Measurements from ENCODE around the gene VARS1. TPM values are rescaled to one million over a fixed set of nuclear protein-coding genes. Genes with fewer than 3 reads are reported as not detected.

VARS1 gene
- 40.1 and 59.8 TPM in 2 replicates for total RNA-seq

GRCh38 chr6:31795616-31796298, at the start of gene VARS1:
Gene VARS1, minus strand, starts transcription at chr6:31795752. Its CDS starts 535 bp downstream, at chr6:31795217.

GRCh38 chr6:31827286-31828079, 31.9 kb upstream of the VARS1 start, which contains the start of gene HSPA1B:
Gene HSPA1B, plus strand, starts transcription at chr6:31827738. Its CDS starts 213 bp downstream, at chr6:31827951.

DNA sequence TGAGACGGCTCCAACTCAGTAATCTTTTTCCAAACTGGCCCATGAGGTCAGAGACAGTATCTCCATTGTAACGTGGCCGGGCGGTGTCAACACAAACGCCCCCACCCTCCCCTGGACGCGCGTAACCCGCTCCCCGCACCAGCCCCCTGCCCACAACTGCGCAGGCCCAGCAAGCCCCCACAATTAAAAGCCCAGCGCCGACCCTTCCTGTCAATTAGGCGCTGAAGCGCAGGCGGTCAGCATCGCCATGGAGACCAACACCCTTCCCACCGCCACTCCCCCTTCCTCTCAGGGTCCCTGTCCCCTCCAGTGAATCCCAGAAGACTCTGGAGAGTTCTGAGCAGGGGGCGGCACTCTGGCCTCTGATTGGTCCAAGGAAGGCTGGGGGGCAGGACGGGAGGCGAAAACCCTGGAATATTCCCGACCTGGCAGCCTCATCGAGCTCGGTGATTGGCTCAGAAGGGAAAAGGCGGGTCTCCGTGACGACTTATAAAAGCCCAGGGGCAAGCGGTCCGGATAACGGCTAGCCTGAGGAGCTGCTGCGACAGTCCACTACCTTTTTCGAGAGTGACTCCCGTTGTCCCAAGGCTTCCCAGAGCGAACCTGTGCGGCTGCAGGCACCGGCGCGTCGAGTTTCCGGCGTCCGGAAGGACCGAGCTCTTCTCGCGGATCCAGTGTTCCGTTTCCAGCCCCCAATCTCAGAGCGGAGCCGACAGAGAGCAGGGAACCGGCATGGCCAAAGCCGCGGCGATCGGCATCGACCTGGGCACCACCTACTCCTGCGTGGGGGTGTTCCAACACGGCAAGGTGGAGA, 19.7 kb upstream of the VARS1 start, which contains the start of the genes HSPA1A and HSPA1L:
TSS of gene HSPA1A (plus strand) at position 519 of the 814 bp plus-strand sequence. CDS start at position 733, 214 bp downstream.
TSS of gene HSPA1L (minus strand) at position 259 of the 814 bp plus-strand sequence. CDS start 3,311 bp downstream, outside the sequence.

DNA sequence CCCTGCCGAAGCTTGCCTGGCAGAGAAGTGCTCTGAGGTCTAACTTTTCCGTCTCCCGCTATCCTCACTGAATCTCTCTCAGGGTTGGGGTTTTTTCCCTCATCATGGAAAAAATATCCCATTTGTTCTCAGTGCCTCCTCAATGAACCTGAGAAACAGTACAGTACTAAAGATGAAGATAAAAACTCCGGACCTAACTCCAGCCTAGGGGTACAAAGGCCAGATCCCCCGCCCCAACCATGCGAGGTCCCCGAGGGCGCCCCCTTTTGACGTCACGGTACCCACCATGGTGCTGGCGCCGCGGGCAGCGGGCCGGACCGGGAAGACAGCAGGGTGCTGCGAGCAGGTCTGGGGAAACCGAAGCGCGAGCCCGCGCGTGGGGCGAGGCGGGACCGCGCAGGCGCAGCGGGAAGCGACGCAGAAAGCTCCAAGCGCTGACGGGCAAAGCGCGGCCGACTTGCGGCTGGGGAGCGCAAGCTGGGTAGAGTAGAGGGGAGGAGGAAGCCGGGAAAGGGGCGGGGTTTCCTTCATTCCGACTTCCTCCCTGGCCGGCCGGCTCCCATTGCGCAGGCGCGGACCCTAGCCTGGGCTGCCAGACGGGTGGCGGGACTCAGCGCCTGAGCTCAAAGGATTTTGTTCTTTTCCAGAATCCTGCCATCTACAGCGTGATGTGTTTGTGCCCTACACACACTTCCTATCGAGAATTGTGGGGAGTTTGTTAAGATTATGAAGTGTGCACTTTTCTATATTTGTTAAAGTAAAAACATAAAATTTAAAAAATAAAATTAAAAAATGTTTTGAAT, 11.1 kb upstream of the VARS1 start, which contains the start of gene LSM2:
TSS of gene LSM2 (minus strand) at position 497 of the 803 bp plus-strand sequence. CDS start at position 288, 209 bp downstream.

GRCh38 chr6:31776989-31777666, 18.4 kb downstream of the VARS1 start, which contains the start of gene VWA7:
Gene VWA7, minus strand, starts transcription at chr6:31777328. Its CDS starts 549 bp downstream, at chr6:31776779.

GRCh38 chr6:31762356-31762755, 33.2 kb downstream of the VARS1 start, which contains the start of gene SAPCD1:
Gene SAPCD1, plus strand, starts transcription at chr6:31762656. Its CDS starts 399 bp downstream, at chr6:31763055.

Other genes starting within 250 kb of the VARS1 start
- gene ATP6V1G2, start 249.1 kb downstream of the VARS1 start, total RNA-seq: 1.3 TPM in 2 replicates
- 16.5 and 24.9 TPM in 2 replicates for gene NFKBIL1, start 248.1 kb downstream of the VARS1 start, total RNA-seq
- gene LTA, start 223.5 kb downstream of the VARS1 start, total RNA-seq: not detected in 2 replicates
- gene TNF, start 220.2 kb downstream of the VARS1 start, total RNA-seq: 0.16 and 0.54 TPM in 2 replicates
- not detected in 2 replicates for gene LTB, start 213.3 kb downstream of the VARS1 start, total RNA-seq
- 1.8 TPM in 1 of 2 replicates, not detected in the other for gene LST1, start 209.5 kb downstream of the VARS1 start, total RNA-seq
- gene NCR3, start 202.7 kb downstream of the VARS1 start, total RNA-seq: not detected in 2 replicates
- gene AIF1, start 180.5 kb downstream of the VARS1 start, total RNA-seq: not detected in 2 replicates
- 59.4 and 74.7 TPM in 2 replicates for gene PRRC2A, start 175.0 kb downstream of the VARS1 start, total RNA-seq
- 200 and 228 TPM in 2 replicates for gene BAG6, start 143.1 kb downstream of the VARS1 start, total RNA-seq
- 7.6 TPM in 1 of 2 replicates, not detected in the other for gene APOM, start 139.9 kb downstream of the VARS1 start, total RNA-seq
- gene C6orf47, start 135.0 kb downstream of the VARS1 start, total RNA-seq: 15.3 and 19.9 TPM in 2 replicates
- 23.2 and 28.5 TPM in 2 replicates for gene GPANK1, start 130.8 kb downstream of the VARS1 start, total RNA-seq
- gene CSNK2B, start 129.7 kb downstream of the VARS1 start, total RNA-seq: 218 and 219 TPM in 2 replicates
- 1.1 and 1.5 TPM in 2 replicates for gene LY6G5B, start 125.8 kb downstream of the VARS1 start, total RNA-seq
- not detected in 2 replicates for gene LY6G5C, start 114.7 kb downstream of the VARS1 start, total RNA-seq
- gene ABHD16A, start 92.4 kb downstream of the VARS1 start, total RNA-seq: 28.3 and 28.8 TPM in 2 replicates
- gene LY6G6F, start 88.9 kb downstream of the VARS1 start, total RNA-seq: not detected in 2 replicates
- gene LY6G6D, start 80.4 kb downstream of the VARS1 start, total RNA-seq: not detected in 2 replicates
- not detected in 2 replicates for gene LY6G6C, start 74.0 kb downstream of the VARS1 start, total RNA-seq
- gene MPIG6B, start 72.4 kb downstream of the VARS1 start, total RNA-seq: not detected in 2 replicates
- 32.1 and 53.8 TPM in 2 replicates for gene DDAH2, start 66.5 kb downstream of the VARS1 start, total RNA-seq
- gene CLIC1, start 59.2 kb downstream of the VARS1 start, total RNA-seq: 478 and 525 TPM in 2 replicates
- 2.1 and 4.3 TPM in 2 replicates for gene MSH5, start 55.7 kb downstream of the VARS1 start, total RNA-seq
- 0.54 TPM in 1 of 2 replicates, not detected in the other for gene SAPCD1, start 33.1 kb downstream of the VARS1 start, total RNA-seq
- under 0.01 TPM in 1 of 2 replicates, not detected in the other for gene VWA7, start 18.4 kb downstream of the VARS1 start, total RNA-seq
- 20.9 and 37.3 TPM in 2 replicates for gene LSM2, start 11.2 kb upstream of the VARS1 start, total RNA-seq
- 0.49 TPM in 1 of 2 replicates, not detected in the other for gene HSPA1L, start 19.5 kb upstream of the VARS1 start, total RNA-seq
- gene HSPA1A, start 19.8 kb upstream of the VARS1 start, total RNA-seq: 59.8 and 77.6 TPM in 2 replicates
- 61.4 and 72.9 TPM in 2 replicates for gene HSPA1B, start 32.0 kb upstream of the VARS1 start, total RNA-seq
- gene NEU1, start 67.1 kb upstream of the VARS1 start, total RNA-seq: 37.5 and 55.9 TPM in 2 replicates
- gene SLC44A4, start 83.2 kb upstream of the VARS1 start, total RNA-seq: not detected in 2 replicates
- gene EHMT2, start 101.9 kb upstream of the VARS1 start, total RNA-seq: 26.0 and 35.0 TPM in 2 replicates
- 1.8 and 2.1 TPM in 2 replicates for gene ZBTB12, start 106.3 kb upstream of the VARS1 start, total RNA-seq
- gene C2, start 132.0 kb upstream of the VARS1 start, total RNA-seq: 0.97 and 2.2 TPM in 2 replicates
- 12.6 and 103 TPM in 2 replicates for gene CFB, start 150.3 kb upstream of the VARS1 start, total RNA-seq
- 80.2 and 82.0 TPM in 2 replicates for gene NELFE, start 163.2 kb upstream of the VARS1 start, total RNA-seq
- gene SKIC2, start 163.4 kb upstream of the VARS1 start, total RNA-seq: 28.0 and 44.9 TPM in 2 replicates
- gene DXO, start 176.4 kb upstream of the VARS1 start, total RNA-seq: 18.6 and 25.5 TPM in 2 replicates
- 12.1 and 14.7 TPM in 2 replicates for gene C4A, start 186.3 kb upstream of the VARS1 start, total RNA-seq
- gene C4B, start 219.0 kb upstream of the VARS1 start, total RNA-seq: 6.0 TPM in 2 replicates
- 0.49 TPM in 1 of 2 replicates, not detected in the other for gene CYP21A2, start 242.7 kb upstream of the VARS1 start, total RNA-seq

Data from cardiac atrium fibroblast (primary cell).